Ovary (tissue), 3 donors: ENCODE results near the gene DECR2.

Source experiments
- CTCF ChIP-seq, 3 donors: fragments of 450-650 bp in 2 of 3; fragments of 200-600 bp in 1 of 3; IDR thresholded peaks; one replicate each; pipeline versions ENCODE4 v1.5.1 to v1.8.0; 2016 to 2022; ENCODE audit warnings: antibody characterized with exemption in 3 of 3, mild to moderate bottlenecking in 1 of 3
- POLR2A ChIP-seq: fragments of 450-650 bp; IDR thresholded peaks from one replicate; pipeline ENCODE4 v1.6.1; 2017; ENCODE audit warnings: antibody characterized with exemption, mild to moderate bottlenecking, moderate library complexity
- donor health status: DM: no; HTN: no; CAD: no.

- TF ChIP-seq CTCF (IDR thresholded peaks at IDR 0.05) = no peak
- TF ChIP-seq POLR2A = no peak
These were observed 58.1 kb downstream of the DECR2 start for GRCh38 chr16:459761-460160.
